ENCODE measurements around the gene CCDC27.

The CCDC27 gene

GRCh38 chr1:3777078-3777547 is 24.9 kb downstream of the CCDC27 start:
- DNase-seq (ENCODE audit: low read depth), result no peak

GRCh38 chr1:3777647-3778589 is 25.7 kb downstream of the CCDC27 start:
- no peak for DNase-seq (ENCODE audit: low read depth)

GRCh38 chr1:3778590-3779264 is 26.5 kb downstream of the CCDC27 start:
- DNase-seq (ENCODE audit: low read depth), result no peak

- DNase-seq (ENCODE audit: low read depth), result no peak
Measured at GRCh38 chr1:3779265-3779911, 27.1 kb downstream of the CCDC27 start.

DNA sequence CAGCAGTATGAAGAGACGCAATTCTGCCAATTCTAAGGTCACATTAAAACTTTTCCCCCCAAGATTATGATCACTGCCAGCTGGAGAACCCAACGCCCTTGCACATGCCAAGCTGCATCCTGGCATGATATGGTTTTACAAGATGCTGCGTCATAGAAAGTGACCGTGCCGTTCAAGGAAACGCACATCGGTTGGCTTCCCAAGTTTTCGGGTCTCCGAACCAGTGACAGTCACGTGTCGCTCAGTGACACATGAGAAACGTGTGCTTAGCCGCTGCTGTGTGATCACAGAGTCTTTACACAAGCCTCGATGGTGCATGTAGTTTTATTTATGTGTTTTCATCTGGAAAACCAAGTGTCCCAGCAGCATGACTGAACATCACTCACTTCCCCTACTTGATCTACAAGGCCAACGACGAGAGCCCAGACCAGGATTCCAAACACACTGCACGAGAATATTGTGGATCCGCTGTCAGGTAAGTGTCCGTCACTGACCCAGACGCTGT is 27.7 kb downstream of the CCDC27 start:
- DNase-seq (ENCODE audit: low read depth), result no peak

DNA sequence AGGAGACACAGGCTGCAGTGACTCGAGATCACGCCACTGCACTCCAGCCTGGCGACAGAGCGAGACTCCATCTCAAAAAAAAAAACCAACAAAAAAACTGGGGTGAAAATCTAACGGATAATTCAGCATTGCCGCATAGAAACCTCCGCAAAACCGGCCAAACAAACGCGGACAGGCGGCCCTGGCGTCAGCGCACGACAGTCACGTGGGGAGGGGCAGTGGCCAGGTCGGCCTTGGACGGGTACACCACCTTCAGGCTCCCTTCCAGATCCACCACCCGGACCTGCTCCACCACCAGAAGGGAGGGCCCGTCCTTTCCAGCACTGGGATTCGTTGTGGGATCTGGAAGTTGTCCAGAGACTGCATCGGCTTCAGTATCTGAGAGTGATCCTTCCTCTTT is 28.7 kb downstream of the CCDC27 start:
- DNase-seq (ENCODE audit: low read depth), result no peak

DNA sequence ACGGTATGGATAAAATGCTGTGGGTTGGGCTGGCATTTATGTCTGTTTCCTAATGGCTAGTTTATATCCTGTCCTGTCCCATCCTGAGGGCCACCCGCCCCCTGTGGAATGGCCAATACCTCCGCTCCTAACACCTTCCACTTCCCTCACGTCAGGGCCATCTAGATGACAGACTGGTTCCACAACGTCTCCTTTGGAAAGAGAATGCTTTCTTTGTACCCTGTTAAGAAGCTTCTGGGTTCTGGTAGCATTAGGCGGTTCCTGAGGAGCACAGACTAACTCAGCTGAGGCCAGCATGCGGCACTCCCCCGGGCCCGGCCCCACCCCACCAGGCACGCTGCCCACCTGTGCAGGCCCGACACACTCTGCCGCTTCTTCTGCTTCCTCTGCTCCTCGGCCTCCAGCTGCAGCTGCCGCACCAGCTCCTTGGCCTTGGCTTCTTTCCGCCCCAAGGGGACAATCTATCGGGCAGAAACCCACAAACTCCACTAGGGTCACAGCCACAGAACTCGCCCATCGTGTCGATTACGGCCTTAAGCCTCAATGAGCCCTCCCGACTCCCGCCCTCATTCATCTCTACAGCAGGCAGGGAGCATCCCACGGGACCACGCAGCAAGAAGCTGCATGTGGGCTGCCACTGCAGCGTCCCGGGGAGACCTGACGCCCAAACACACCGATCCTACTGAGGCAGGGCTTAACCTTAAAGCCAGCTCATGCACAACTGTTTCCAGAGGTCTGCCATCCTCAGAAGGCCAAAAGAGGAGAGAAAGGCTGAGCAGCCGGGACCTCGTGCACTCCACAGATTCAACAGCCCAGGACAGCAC is 31.6 kb downstream of the CCDC27 start:
- DNase-seq (ENCODE audit: low read depth), result no peak

GRCh38 chr1:3785045-3785444 is 32.8 kb downstream of the CCDC27 start:
- DNase-seq (ENCODE audit: low read depth), result no peak

- DNase-seq (ENCODE audit: low read depth), result no peak
Measured at GRCh38 chr1:3785456-3786157, 33.4 kb downstream of the CCDC27 start.

DNA sequence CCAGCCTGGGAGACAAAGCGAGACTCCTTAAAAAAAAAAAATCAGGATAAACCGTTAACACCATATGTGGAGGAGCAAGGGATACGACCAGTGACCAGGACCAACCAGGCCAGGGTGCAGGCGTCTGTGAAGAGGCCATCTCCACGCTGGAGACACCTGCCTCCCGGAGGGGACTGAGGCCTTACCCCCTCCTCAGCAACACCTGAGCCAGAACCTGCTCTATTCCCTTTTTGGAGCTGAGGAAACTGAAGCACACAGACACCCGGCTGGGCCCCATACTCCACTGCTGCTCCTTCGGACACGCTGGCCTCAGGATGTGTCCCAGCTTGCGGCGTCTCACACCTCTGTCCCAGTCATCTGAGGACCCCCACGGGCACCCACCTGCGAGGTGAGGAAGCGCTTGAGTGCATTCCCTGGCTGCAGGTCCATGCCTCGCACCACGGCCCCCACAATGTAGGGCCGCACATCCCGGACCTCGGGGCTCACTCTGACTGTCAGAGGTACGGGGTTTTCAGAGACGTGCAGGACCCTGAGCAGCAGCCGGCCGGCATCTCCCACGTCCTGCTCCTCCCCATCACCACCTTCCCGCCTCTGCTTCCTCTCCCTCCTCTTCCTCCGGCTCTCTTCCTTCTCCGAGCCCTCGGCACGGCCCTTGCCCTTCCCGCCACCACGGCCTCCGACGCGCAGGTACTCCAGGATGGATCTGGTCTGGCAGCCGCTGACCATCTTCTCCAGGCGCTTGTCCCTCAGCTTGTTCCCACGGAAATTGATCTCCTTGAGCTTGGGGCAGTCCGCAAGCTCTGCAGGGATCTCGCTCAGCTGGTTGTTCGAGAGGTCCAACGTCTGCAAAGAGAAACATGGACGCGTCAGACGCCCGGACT is 34.5 kb downstream of the CCDC27 start:
- no peak for DNase-seq (ENCODE audit: low read depth)

DNA sequence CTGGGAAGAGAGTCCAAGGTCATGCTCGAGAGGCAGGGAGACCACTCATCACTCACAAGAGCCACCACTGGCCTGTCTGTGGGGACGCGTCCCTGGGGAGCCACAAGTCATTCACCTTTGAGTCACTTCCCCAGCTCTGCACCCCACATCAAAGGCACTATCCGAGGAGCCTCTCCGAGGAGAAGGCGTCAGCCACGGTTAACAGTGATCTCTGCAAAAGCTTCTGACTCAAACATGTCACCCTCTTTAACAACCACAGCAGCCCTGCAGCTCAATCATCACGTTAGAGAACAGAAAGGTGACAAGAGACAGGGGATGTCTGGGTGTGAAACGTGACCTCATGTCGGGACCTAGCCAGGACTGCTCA is 35.1 kb downstream of the CCDC27 start:
- DNase-seq (ENCODE audit: low read depth), result peak; percentile 55

DNA sequence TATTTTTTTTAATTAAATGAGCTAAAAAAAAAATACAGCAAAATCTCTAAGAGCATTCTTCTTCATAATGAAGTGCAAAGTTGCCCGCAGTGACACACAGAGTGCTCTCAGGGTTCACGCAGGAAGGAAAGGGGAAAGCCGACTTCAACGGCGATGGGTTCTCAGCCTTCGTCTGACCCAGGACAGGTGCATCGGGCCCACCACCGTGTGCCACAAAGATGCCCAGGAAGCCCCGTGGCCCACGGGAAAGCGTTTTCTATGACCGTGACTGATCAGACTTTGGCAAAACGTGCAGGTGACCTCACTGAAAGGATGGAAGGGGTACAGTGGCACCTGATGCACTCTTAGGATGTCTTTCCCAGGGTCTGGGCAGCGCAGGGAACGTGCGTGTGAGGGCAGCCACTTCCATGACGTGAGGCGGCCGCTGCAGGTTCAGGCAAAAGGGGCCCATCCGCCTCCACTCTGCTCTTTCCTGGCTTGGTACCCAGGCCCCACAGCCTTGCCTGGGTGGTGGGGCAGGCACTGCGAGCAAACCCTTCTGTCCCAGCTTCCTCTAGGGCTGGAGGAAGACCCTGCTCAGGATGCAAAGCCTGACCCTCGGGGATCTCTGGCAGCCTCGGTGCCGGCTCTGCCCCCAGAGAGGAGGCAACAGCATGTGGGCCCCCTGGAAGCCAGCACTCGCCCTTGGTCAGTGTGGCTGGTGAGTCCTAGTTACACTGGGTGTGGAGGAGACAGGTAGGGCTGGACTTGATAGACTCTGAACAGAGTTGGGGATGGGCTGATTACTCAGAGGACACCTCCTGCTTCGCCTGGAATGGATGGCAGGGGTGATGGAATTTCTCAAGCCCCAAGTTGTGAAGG is 35.7 kb downstream of the CCDC27 start:
- DNase-seq (ENCODE audit: low read depth), result no peak

GRCh38 chr1:3788756-3789420 is 36.6 kb downstream of the CCDC27 start:
- no peak for DNase-seq (ENCODE audit: low read depth)

DNA sequence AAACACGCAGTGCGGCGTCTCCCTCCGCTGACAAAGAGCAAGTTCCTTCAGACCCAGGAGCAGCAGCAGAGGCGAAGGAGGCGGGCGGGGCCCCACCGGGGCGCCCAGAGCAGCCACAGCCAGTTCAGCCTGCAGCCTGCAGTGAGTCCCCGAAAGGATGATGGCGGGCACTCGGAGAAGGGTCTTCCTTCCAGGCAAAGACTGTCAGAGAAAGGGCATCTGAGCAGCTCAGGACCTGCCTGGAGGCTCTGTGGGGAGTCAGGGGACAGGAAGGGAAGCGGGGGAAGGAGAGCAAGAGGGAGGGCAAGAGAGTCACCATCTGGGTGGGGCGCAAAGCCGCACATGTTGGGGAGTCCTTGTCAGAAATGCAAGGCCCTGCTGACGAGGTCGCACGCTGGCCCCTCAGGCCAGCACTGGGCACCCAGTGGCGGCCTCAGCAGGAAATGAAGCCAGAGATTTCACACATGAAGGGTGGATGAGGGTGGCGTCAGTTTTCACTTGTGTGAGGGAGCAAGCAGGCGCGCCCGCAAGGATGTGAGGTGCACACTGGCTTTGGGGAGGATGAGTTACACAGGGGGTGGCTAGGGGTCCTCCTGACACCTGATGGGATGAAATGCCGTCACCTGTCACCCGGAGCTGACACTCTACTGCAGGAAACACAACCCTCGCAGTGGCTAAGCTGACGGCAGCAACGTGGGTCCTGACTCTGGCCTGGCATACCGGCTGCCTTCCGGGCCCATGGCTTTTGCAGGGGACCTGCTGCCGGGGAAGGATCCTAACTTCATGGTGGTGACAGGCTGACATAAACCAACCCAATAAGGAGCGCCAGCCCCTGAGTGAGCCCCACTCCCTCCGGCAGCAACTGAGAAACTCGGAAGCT is 37.4 kb downstream of the CCDC27 start:
- no peak for DNase-seq (ENCODE audit: low read depth)

DNA sequence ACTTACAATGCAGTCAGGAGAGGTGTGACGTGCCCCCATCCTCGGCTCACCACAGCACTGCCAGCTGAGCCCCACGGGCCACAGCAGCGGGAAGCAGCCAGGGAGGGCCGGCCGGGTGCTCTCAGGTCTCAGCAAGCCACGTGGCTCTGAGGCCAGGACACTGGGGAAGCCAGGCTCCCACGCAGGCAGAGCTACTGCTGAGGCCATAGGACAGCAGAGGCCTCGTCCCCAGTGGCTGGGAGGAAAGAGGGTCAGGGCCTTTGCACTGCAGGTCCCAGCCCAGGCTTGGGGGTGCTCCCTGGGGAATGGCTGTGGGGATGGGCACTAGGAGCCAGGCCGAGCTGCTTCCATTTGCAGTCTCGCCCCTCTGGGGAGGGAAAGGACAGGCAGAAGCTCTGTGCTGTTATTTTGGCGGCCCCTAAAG is 38.3 kb downstream of the CCDC27 start:
- DNase-seq (ENCODE audit: low read depth), result no peak

DNA sequence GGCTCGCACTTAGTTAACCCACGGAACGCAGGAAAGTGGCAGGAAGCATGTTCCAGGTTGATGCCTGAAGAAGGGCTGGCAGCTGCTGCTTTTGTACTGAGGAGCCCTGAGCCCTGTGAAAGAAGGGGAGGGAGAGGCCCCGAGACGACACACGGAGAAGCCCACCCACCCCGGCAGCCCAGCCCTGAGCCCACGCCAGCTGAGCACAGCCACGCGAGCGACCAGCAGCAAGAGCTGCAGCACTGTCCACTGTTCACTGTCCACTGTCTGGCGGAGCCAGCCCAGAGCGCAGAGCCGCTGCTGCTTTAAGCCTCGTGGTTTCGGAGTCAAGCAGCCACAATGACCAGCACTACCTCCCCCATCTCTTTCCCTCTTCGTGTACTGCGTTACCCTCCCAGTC is 38.7 kb downstream of the CCDC27 start:
- DNase-seq (ENCODE audit: low read depth), result no peak

- DNase-seq (ENCODE audit: low read depth), result no peak
Measured at GRCh38 chr1:3795453-3796214, 43.4 kb downstream of the CCDC27 start.
